ENCODE results near the gene TAS2R8.
"Not testable (repeated sequence)": the region's sequence is repeated elsewhere in the genome, so short reads cannot be mapped to it uniquely, and the experiment has no call there.

The TAS2R8 gene, protein sequence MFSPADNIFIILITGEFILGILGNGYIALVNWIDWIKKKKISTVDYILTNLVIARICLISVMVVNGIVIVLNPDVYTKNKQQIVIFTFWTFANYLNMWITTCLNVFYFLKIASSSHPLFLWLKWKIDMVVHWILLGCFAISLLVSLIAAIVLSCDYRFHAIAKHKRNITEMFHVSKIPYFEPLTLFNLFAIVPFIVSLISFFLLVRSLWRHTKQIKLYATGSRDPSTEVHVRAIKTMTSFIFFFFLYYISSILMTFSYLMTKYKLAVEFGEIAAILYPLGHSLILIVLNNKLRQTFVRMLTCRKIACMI

DNA sequence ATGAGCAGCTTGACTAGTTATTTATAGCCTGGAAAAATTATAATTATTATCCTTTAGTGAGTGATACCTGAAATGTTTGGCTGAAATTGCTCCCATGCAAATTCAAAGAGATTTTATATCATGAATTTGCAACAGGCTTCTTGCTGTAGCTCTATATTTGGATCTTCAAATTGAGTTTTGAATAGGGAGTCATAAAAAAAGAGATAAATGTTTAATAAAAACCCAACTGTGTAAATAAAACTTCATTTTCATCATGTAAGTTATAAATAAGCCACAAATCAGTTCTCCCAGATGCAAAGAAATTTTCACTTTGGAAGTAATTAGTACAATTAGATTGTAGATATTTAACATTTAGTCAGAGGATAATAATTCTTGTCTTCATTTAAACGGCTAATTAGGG lies at the start of gene TAS2R8:
Gene TAS2R8 (minus strand): TSS at position 101 of the 400 bp plus-strand sequence. CDS start 306 bp downstream, outside the sequence.
- no peak for DNase-seq

DNA sequence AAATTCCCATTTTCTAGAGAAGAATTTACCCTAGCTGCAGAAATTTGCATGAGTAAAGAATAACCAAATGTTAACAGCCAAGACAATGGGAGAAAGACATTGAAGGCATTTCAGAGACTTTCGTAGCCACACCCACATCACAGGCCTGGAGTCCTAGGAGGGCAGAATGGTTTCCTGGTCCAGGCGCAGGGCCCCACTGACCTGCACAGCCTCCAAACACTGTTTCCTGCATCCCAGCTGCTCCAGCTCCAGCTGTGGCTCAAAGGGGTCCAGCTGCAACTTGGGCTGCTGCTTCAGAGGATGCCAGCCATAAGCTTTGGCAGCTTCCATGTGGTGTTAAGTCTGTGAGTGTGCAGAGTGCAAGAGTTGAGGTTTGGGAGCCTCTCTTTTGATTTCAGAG lies 48.7 kb upstream of the TAS2R8 start:
- no peak for DNase-seq

DNA sequence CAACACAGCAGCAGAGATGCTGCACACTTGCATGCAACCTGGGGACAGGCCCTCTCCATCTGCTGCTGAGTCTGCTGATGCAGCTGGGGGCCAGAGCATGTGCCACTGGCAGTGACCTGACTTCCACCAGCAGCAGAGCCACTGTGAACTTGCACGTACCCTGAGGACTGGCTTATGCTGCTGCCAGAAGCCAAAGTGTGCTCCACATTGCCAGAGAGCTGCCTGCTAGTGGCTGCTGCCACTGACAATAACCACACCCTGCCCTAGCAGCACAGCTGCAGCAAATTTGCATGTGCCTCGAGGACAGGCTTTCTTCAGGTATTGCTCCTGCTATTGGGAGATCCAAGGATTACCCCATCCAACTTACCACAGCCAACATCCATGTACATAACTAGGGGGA lies 46.7 kb upstream of the TAS2R8 start:
- DNase-seq: no peak

DNA sequence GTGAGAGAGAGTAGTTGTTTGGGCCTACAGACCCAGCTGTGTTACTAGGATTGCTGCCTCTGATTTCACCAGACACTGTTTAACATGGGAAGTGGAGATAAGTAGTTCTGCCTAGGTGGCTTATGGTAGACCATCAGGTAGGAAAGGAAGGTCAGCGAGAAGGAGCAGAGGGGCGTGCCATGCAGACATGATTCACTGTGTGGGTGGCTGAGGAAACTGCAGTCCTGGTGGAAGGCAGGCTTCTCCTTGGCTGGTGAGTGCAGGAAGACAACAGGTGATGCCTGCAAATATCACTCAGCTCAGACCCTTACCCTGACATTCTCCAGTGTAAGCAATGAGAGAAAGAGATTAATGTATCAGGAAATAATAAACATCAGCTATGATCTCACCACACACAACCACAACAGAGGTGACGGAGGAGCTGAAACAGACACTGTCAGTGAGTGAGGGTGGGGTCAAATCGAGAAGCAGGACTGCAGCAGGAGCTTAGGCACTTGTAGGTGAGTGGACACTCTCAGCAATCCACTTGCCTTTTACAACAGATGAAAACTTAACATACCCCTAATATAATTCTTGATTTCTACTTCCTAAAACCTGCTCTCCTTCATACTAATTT lies 44.3 kb upstream of the TAS2R8 start:
- DNase-seq: no peak

DNA sequence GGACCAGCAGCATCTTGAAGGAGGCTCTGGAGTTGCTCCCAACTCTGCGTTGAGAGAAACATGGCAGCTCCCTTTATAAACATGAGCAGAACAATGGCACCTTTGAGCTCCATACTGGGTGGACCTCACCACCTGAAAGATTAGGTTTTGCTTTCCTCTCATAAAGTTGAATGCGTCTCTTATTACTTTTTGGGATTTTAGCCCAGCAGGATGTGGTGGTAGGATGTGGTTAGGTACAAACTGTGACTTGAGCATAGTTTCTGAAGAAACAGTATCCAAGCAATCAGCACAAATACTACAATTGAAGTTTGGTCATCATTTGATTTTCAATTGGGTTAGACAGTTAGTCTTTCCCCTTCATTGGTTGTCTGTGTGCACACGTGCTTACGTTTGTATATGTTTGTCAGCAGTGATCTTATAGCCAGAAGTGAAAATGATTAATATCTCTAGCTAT lies 42.4 kb upstream of the TAS2R8 start, which contains the start of gene PRR4:
Gene PRR4 (minus strand): TSS at position 51 of the 454 bp plus-strand sequence. CDS start 38 bp downstream, at position 13.
- DNase-seq: no peak

DNA sequence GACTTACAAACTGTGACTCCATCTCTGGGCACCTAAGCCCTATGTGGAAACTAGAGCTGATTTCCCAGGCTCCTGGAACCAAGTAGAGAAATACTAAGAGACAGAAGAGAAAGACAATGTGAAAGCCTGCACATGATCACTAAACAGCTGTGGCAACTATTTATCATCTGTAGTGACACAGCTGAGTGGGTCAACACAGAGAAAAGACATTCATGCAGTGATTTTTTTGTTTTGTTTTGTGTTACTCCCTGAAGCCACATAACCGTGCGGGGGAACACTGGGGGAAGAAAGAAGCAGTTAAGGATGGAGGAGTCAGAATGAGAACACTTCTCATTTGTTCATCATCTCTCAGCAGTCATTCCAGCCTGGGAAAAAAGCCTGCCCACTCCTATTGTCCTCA lies 40.7 kb upstream of the TAS2R8 start:
- no peak for DNase-seq

DNA sequence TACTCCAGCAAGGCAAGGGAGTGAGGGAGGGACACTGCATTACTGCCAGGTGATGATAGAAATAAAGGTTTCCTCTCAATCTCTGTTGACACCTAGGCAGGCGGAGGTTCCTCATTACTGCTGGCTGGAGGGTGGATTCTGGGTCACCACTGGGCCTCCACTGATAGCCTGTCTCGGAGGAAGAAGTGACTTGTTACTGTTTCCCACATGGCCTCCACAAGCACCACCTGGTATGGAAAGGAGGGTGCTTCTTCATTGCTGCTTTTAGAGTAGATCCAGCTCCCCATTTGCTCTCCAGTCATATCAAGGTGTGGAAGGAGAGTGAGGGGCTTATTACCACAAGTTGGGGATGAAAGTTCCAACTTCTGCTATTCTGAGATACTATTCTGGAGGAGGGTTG lies 35.8 kb upstream of the TAS2R8 start:
- DNase-seq: no peak

DNA sequence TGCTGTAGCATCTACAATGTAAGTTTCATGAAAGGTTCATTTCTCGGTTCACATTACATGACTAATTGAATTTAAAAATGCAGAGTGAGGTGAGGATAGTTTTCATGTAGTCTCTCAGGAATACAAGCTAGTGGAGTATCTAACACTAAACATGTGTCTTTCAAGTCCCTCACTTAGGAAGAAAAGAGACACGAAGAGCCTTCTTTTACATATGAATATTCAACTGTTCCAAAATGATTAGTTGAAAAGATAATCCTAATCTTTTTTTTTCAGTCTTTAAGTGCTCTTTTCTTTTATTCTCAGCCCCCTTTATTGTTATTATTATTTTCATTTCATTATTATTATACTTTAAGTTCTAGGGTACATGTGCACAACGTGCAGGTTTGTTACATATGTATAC lies 31.4 kb upstream of the TAS2R8 start:
- no peak for DNase-seq

DNA sequence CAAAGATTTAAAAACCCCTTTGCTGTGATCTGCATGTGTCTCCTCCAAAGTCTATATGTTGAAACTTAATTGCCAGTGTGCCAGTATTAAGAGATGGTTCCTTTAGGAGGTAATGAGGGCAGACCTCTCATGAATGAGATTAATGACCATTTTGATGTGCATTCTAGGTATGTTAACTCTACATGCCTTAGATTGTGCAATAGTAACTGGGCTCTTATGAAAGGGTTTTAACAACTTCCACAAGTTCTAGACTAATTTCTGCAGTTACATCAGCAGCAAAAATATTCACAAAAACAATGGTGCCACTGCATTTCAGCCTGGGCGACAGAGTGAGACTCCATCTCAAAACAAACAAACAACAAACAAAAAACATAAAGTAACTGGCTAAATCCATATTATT lies 22.9 kb upstream of the TAS2R8 start:
- no peak for DNase-seq

DNA sequence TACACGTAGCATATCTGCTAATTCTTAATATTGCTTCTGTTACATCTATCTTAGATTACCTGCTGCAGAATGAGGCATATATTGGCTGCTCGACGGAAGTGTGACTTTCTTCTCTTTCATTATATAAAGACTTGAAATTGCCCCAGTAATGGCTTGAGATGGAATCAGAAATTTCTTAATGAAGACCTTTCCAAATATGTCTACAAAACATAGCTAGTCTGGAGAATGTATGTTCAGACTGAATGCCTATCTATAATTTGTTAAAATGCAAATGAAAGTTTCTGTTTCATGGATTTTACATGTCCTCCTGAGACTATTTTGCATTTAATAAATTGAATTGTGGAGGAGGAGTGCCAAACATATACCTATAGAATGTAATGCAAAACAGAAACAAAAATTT lies 19.2 kb upstream of the TAS2R8 start, which contains the start of gene TAS2R10:
Gene TAS2R10 (minus strand): TSS at position 101 of the 400 bp plus-strand sequence. CDS start 89 bp downstream, at position 12.
- no peak for DNase-seq

DNA sequence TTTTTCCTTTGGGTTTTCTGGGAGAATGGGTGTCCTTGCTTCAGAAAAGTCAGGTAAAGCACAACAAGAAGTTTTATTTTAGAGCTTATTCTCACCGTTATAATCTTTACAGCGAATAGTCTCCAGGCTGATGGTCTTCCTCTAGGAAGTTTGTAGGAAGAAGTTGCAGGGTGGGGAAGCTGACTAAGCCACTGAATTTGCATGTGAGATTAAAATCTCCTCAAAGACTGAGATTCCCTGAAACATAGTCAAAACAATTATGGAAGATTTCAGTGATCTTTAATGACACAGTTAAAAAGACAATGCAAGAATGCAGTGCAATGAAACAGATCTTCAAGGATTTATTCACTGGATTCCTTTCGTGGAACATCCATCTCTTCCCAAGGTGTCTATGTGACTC lies 17.9 kb upstream of the TAS2R8 start:
- DNase-seq: no peak

DNA sequence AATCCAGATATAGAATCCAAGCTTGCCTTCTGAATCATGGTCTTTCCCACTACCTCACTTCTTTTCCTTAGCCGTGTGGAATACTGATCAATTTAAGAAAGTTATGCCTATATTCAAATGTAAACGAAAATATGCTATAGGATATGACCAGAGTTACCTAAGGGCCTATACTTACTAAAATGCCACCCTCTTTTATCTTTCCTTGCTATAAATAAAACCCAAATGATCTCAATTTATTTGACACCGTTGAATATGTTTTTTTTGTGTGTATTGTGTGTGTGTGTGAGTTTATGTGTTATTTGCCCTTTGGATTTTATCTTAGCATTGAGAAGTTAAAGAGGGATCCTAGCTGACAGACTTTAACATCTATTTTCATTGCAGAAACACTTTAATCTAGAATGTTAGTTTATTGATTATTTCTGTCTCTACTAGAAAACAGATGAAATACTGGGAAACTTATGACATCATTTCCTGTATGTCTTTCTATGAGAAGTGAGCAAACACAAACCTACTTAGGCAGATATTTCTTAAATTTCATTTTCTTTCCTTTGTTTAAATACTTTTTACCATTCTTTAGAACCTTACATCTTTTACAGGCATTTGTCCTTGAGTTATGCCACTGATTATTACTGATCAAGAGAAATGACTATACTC lies 4.9 kb upstream of the TAS2R8 start:
- DNase-seq: no peak

DNA sequence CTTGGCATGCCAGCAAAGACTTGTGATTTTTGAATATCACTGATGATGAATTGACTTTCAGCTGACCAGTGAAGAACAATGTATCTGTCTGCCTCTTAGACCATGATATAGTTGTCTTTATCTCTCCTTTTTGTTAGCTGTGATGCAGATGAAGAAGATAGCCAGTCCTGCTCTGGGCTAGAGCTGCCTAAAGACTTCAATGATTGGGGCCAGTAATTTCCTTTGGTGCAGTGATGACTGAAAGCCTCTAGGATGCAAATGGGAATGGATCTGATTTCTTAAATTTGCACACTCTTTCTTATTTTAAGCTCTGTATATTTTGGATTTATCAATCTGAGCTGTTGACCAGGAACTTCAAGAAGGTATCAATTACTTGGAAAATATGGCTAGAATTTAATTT lies 3.0 kb upstream of the TAS2R8 start, which contains the start of gene TAS2R9:
Gene TAS2R9 (minus strand): TSS at position 101 of the 400 bp plus-strand sequence. CDS start 93 bp downstream, at position 8.
- DNase-seq: no peak

DNA sequence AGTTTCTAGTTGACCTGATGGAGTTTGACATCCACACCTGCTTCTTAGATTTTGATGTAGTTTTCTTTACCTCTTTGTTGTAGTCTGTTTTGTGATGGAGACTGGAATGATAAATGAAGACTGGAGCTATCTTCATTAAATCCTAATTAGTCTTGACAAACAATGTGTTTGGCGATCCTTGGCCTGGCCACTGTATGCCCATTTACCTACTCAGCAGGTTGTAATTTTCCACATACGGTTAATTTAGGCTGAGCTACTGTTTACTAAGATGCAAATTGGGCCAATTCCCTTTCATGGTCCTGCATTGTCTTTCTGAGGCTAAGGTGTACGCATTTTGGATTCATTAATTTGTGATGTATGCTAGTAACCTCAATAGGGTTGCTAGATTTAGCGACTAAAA lies 4.5 kb downstream of the TAS2R8 start, which contains the start of gene TAS2R7:
Gene TAS2R7 (minus strand): TSS at position 41 of the 400 bp plus-strand sequence. CDS start 57 bp downstream, outside the sequence.
- no peak for DNase-seq

DNA sequence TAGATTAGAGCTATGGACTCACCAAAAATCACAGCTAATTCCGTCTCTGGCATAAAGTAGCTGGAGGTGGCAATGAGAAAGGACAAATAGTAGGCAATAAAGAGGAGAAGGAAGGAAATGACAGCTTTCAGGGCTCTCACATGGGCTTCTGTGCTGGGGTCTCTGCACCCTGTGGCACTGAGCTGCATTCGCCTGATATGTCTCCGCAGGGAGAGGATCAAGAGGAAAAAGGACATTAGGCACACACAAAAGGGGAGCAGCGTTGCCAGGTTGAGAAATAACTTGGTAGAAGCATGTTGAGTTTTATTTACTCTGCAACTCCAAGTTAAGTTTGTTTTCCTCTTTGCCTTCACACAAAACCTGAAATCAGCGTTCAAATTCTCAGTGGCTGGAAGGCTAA lies 5.3 kb downstream of the TAS2R8 start:
- DNase-seq: no peak

DNA sequence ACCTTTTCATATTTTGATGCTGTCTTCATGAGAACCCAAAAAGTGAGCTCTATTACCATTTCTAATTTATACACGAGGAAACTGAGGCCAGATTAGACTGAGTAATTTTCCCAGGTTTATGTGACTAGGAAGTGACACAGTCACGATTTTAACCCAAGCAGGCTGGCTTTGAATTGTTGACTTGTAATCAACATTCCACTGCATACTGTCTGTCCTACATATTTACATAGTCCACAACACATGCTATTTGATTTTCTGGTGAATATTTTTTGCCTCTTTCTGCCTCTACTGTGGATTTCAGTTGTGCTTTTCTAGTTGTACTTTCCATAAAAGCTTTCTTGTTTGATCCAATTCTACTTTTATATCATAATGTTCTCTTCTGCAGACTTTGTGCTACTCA lies 12.9 kb downstream of the TAS2R8 start:
- DNase-seq: no peak

DNA sequence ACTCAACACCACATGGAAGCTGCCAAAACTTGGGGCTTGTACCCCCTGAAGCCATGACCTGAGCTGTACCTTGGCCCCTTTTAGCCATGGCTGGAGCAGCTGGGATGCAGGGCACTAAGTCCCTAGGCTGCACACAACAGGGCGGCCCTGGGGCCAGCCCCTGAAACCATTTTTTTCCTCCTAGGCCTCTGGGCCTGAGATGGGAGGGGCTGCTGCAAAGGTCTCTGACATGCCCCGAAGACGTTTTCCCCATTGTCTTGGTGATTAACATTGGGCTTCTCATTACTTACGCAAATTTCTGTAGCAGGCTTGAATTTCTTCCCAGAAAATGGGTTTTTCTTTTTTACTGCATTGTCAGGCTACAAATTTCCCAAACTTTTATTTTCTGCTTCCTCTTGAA lies 15.3 kb downstream of the TAS2R8 start:
- not testable (repeated sequence) for DNase-seq

DNA sequence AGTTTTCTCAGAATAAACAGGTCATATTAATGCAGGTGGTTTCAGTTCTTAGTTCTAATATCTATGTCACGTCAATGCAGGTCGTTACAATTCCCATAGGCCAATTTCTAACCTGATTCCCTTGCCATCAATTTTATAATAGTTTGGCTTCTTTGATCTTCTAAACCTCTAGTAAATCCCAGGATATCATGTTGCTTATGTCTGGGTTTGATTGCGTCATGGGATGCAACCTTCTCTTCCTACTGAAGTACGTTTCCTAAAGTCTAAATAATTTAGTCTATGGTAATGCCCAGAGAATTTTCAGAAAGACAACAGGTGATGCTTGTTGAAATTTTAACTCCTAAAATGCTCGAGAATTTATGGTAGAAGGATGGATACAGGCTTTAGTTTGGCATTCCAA lies 23.8 kb downstream of the TAS2R8 start:
- no peak for DNase-seq

DNA sequence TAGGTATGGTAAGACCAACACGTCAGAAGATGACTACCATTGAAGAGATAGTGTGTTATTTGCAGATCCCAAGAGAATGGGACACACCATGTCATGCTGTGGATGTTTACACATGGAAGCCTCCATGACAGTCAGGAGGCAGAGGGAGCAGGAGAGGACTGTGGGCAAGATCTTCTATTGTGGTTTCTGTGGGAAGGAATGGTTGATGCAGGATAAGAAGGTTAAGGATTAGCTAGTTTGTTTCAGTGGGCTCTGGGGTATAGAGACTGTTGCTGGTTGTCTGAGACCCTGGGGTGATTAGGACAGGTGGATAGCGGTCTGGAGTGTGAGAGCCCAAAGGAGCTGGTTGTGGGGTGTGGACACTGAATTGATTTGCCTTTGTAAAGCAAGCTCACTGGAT lies 28.0 kb downstream of the TAS2R8 start:
- DNase-seq: no peak

DNA sequence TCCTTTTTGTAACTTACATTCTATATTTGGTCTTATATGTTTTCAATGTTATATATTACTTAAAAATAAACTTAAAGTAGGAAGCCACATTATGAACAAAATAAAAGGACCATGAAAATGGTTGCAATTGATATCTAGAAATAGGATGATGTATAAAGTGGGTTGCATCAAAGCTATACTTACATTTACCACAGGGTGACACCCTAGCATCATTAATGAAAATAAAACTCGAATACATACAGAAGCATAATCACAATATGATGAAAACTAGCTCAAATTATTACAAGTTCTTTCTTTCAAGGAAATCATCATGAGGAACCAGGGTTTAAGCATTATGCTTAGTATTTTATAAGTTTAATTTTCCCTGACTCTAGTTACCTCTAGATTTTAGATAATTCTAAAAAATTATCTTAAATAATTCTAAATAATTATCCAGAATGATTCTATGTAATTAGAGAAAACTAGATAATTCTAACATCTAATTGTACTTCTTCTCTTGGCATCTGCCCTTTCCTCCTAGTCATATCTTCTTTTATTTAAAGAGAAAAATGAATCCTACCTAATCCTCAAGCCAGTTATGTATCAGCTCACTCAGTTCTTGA lies 35.9 kb downstream of the TAS2R8 start:
- no peak for DNase-seq

DNA sequence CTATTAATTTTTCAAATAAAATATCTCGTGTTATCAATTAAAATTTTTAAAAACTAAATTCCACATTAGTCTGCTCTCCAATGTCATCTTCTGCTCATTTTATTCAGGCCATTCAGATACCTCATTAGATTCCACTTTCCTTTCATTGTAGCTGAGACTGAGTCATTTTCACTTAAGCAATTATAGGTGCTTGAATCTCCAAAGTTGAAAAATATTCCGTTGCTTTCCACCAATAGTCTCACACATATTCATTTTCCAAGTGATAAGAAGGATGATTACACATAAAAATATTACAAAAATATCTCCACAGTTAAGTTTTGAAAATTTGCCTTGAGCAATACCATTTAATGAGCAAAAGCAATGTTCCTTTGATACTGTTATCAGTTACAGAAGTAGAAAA lies 47.4 kb downstream of the TAS2R8 start:
- DNase-seq: no peak

DNA sequence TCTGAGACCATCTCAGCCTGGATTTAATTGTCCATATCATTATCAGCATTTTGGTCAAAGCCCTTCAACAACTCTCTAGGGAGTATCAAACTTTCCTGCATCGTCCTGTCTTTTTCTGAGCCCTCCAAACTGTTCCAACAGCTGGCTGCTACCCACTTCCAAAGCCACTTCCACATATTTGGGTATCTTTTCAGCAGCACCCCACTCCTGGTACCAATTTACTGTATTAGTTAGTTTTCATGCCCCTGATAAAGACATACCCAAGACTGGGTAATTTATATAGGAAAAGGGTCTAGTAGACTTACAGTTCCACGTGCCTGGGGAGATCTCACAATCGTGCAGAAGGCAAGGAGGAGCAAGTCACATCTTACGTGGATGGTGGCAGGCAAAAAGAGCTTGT lies 50.9 kb downstream of the TAS2R8 start:
- DNase-seq: no peak
